AG10803 (cell line): ENCODE data around the gene ACBD7.
A peak's percentile ranks its signal among the peaks of the same experiment; 100 is the strongest.

Experiments
- DNase-seq: peaks from one replicate; pipeline ENCODE4 v3.0.0; 2010; ENCODE audit warnings: low read depth
- H3K4me3 ChIP-seq: 2 replicates; pipeline ENCODE4 v1.5.1; 2011; ENCODE audit warnings: mild to moderate bottlenecking, low read length, control low read depth
- CTCF ChIP-seq: conservative IDR thresholded peaks from 2 replicates; pipeline ENCODE4 v1.5.1; 2011; ENCODE audit warnings: mild to moderate bottlenecking, low read length, control low read depth, inconsistent platforms

The ACBD7 gene

DNA sequence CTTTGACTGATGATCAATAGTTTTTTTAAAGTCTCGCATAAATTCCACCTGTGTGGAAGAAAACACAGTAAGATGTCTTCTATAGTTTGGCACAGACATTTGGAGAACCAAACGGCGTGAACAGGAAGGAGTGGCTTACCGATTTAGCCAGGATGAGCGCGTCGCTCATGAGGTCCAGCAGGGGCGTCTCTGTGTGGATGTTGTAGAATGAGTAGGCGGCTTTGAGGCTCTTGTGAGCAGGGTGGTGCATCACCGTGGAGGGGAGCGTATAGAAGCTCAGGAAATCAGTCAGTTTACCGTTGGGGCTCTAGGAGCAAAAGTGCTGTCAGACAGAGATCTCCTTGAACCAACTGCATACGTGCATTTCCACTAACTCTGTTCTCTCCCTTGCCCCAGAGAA is 24.1 kb upstream of the ACBD7 start:
- DNase-seq: no peak
- H3K4me3 ChIP-seq: no peak overlapping the region
- no peak for TF ChIP-seq CTCF

DNA sequence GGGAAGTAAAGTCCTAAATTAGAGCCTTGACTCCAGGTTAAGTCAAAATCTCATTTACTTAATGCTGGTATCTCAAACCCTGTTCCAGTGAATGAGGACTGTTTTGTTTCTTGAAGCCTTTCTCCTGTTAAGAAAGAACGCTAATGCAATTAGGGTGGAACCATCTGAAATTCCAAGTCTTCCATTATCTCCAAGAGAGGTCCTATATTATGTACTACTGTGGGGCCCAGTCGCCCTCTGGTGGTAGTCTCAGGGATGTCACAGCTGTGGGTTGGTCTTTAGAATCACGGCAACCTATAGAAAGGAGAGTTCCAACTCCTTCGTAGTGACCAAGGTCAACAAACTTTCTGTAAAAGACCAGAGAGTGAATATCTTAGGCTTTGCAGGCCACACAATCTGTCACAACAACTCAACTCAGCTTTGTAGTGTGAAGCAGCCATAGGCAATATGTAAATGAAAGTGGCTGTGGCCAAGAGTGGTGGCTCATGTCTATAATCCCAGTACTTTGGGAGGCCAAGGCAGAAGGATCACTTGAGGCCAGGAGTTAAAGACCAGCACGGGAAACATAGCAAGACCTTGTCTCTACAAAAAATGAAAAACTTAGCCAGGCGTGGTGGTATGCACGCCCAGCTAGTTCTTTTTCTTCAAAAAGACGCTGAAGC is 17.9 kb upstream of the ACBD7 start:
- peak; percentile 96 for TF ChIP-seq CTCF
- DNase-seq: peak; percentile 66

GRCh38 chr10:15103513-15103912 is 14.9 kb upstream of the ACBD7 start:
- DNase-seq: no peak
- no peak overlapping the region for H3K4me3 ChIP-seq
- no peak for TF ChIP-seq CTCF

More for the DNA sequence above, 17.9 kb upstream of the ACBD7 start:
- no peak overlapping the region for H3K4me3 ChIP-seq

- no peak overlapping the region for H3K4me3 ChIP-seq
- no peak for DNase-seq
- TF ChIP-seq CTCF: no peak
Measured at GRCh38 chr10:15099886-15100285, 11.3 kb upstream of the ACBD7 start.

DNA sequence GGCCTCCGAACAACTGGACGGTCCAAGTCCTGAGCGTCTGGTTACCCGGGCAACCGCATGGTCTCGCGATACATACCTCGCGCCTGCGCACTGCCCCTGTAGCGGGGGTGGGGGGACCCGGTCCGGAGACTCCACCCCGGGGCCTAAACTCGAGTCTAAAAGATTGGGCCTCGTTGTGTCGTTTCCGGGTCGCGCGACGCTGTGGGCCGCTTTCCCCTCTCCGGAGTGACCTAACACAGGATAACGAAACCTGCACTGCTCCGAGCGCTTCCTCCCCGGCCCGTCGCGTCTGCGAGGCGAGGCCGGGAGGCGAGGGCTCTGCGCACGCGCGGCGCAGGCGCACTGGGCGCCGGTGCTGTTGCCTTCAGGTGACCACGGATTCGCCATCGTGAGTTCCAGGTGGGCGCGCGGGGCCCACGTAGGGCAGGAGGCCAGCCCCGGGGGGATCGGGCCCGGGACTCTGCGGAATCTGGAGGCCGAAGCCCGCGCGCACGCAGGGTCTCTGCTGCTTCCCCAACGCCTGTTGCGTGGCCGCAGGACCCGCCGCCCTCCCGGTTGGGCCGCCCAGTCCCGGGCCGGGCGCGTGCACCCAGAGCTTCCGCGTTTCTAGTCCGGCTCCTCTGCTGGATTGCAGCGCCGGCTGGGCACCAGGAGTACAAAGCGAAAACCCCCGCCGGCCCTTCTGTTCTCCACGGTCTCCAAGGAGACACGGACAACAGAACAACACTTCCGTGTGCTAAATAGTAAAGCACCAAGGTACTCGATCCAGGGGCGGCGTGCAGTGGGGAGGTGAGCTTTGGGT is 8.6 kb upstream of the ACBD7 start, which contains the start of gene RPP38:
TSS of gene RPP38 (plus strand) at position 345 of the 802 bp plus-strand sequence. CDS start 5,960 bp downstream, outside the sequence.
- TF ChIP-seq CTCF: no peak
- peak; percentile 92 for DNase-seq
- peak within 1 kb of the TSS; percentile 88 for H3K4me3 ChIP-seq

- DNase-seq: no peak
- TF ChIP-seq CTCF: no peak
- H3K4me3 ChIP-seq: peak overlapping the region; percentile 88
Measured at GRCh38 chr10:15096661-15097010, 8.1 kb upstream of the ACBD7 start.
